CD14-positive monocyte (primary cell): ENCODE data around the gene SOCS4. TPM values are rescaled to one million over a fixed set of nuclear protein-coding genes. Genes with fewer than 3 reads are reported as not detected.

ENCODE experiments used
- DNase-seq, 3 donors: peaks; one replicate each; pipeline ENCODE4 v3.0.0-alpha.2; 2011 to 2022
- H2AFZ ChIP-seq: 2 replicates; pipeline ENCODE4 v1.6.0; 2012; ENCODE audit warnings: mild to moderate bottlenecking, low read depth, low read length, inconsistent platforms; ENCODE audit not compliant: insufficient read depth, poor library complexity, severe bottlenecking
- H3K27ac ChIP-seq, 2 donors: 1 replicate in 1 of 2; 2 replicates in 1 of 2; pipeline ENCODE4 v1.5.1; 2012 to 2013; ENCODE audit warnings: low read length in 2 of 2, control low read depth in 1 of 2, inconsistent platforms in 1 of 2, low read depth in 1 of 2, mild to moderate bottlenecking in 1 of 2
- H3K27me3 ChIP-seq, 2 donors: one replicate each; pipeline versions ENCODE4 v1.6.0 to v1.6.1; 2011 to 2013; ENCODE audit warnings: low read length in 2 of 2; ENCODE audit not compliant: control insufficient read depth in 2 of 2, insufficient read depth in 2 of 2
- H3K36me3 ChIP-seq, 2 donors: replicated peaks in 1 of 2; 1 replicate in 1 of 2; 2 replicates in 1 of 2; pipeline versions ENCODE4 v1.5.1 to v1.6.1; 2012 to 2013; ENCODE audit warnings: low read length in 2 of 2, control low read depth in 1 of 2, inconsistent platforms in 1 of 2, mild to moderate bottlenecking in 1 of 2; ENCODE audit not compliant: insufficient read depth in 2 of 2, control insufficient read depth in 1 of 2
- H3K4me1 ChIP-seq, 2 donors: 1 replicate in 1 of 2; 2 replicates in 1 of 2; pipeline versions ENCODE4 v1.5.1 to v1.6.1; 2012 to 2013; ENCODE audit warnings: low read length in 2 of 2, control low read depth in 1 of 2, inconsistent platforms in 1 of 2, mild to moderate bottlenecking in 1 of 2, moderate library complexity in 1 of 2; ENCODE audit not compliant: insufficient read depth in 2 of 2, control insufficient read depth in 1 of 2
- H3K4me2 ChIP-seq: replicated peaks from 2 replicates; pipeline ENCODE3; 2012; ENCODE audit warnings: low read length, moderate library complexity, mild to moderate bottlenecking; ENCODE audit not compliant: poor library complexity, severe bottlenecking; ENCODE audit errors: extremely low read depth
- H3K4me3 ChIP-seq, 3 experiments: fragments of 200-600 bp in 1 of 3; sonication (generic) in 1 of 3; replicated peaks in 1 of 3; 1 replicate in 2 of 3; 2 replicates in 1 of 3; pipeline ENCODE4 v1.5.1; 2011 to 2013; ENCODE audit warnings: low read length in 3 of 3, mild to moderate bottlenecking in 3 of 3, control low read depth in 2 of 3, low read depth in 2 of 3, inconsistent platforms in 1 of 3, moderate library complexity in 1 of 3
- H3K79me2 ChIP-seq: 2 replicates; pipeline ENCODE4 v1.6.0; 2012; ENCODE audit warnings: mild to moderate bottlenecking, control low read depth, inconsistent platforms, low read length, moderate library complexity; ENCODE audit not compliant: insufficient read depth
- H3K9ac ChIP-seq: 2 replicates; pipeline ENCODE4 v1.6.0; 2017; ENCODE audit warnings: low read length, mild to moderate bottlenecking; ENCODE audit not compliant: insufficient read depth, poor library complexity, severe bottlenecking
- H3K9me3 ChIP-seq, 2 donors: replicated peaks in 1 of 2; 1 replicate in 1 of 2; 2 replicates in 1 of 2; pipeline versions ENCODE4 v1.5.1 to v1.6.1; 2012 to 2013; ENCODE audit warnings: low read length in 2 of 2, control low read depth in 1 of 2; ENCODE audit not compliant: control insufficient read depth in 1 of 2, insufficient read depth in 1 of 2
- H4K20me1 ChIP-seq: 2 replicates; pipeline ENCODE4 v1.6.0; 2012; ENCODE audit warnings: mild to moderate bottlenecking, low read length, control low read depth, moderate library complexity; ENCODE audit not compliant: insufficient read depth
- H3K27ac Mint-ChIP-seq, 7 donors: one replicate each; pipeline ENCODE4 v1.8.0; 2020; ENCODE audit warnings: mild to moderate bottlenecking in 7 of 7, mixed read lengths in 7 of 7, moderate library complexity in 6 of 7, inconsistent platforms in 2 of 7
- H3K27me3 Mint-ChIP-seq, 3 donors: one replicate each; pipeline ENCODE4 v1.8.0; 2021 to 2022; ENCODE audit warnings: low read depth in 3 of 3, mild to moderate bottlenecking in 3 of 3, mixed read lengths in 3 of 3, moderate library complexity in 3 of 3, inconsistent platforms in 1 of 3
- H3K36me3 Mint-ChIP-seq, 2 donors: one replicate each; pipeline ENCODE4 v1.8.0; 2020; ENCODE audit warnings: mixed read lengths in 2 of 2, inconsistent platforms in 1 of 2, mild to moderate bottlenecking in 1 of 2
- H3K4me1 Mint-ChIP-seq: one replicate; pipeline ENCODE4 v1.8.0; 2020; ENCODE audit warnings: mild to moderate bottlenecking, mixed read lengths
- H3K4me3 Mint-ChIP-seq, 2 donors: one replicate each; pipeline ENCODE4 v1.8.0; 2020; ENCODE audit warnings: mild to moderate bottlenecking in 2 of 2, mixed read lengths in 2 of 2, moderate library complexity in 1 of 2
- H3K9me3 Mint-ChIP-seq, 7 donors: one replicate each; pipeline ENCODE4 v1.8.0; 2020 to 2022; ENCODE audit warnings: mixed read lengths in 7 of 7, mild to moderate bottlenecking in 6 of 7, moderate library complexity in 6 of 7, inconsistent platforms in 2 of 7
- CTCF ChIP-seq: fragments of 200-600 bp; IDR thresholded peaks from one replicate; pipeline ENCODE4 v1.8.0; 2022; ENCODE audit warnings: antibody characterized with exemption, mild to moderate bottlenecking
- WGBS: methylation state at CpG from one replicate; pipeline ENCODE4 v1.1.5; 2013; ENCODE audit warnings: missing lambda C conversion rate; ENCODE audit not compliant: insufficient coverage; 5-methylcytosine and 5-hydroxymethylcytosine counted together
- intact Hi-C, 2 donors: fragments of 100-400 bp; cut with micrococcal nuclease; formaldehyde crosslinking; loops; one replicate each; pipeline versions ENCODE4 v1.15.0 to v1.15.1; 2023
- polyA plus RNA-seq, 3 donors: library from polyadenylated mRNA; depleted of rRNA in 1 of 3; unstranded in 2 of 3; stranded (reverse) in 1 of 3; fragments of 300-500 nt in 2 of 3; fragments of >200 nt in 1 of 3; fragmentation: Illumina TruSeq in 2 of 3; gene quantifications; 1 replicate in 2 of 3; 2 replicates in 1 of 3; pipeline ENCODE4 v1.2.3, GENCODE V29; 2012 to 2021

The SOCS4 gene
- polyA plus RNA-seq, 3 donors, result 2.5 to 5.0 (median 3.0) TPM

- Mint-ChIP-seq H3K36me3 (peaks cover 48 to 78% of the 10 kb centered on the region in 2 donors), H3K27me3 (no peaks in the 10 kb centered on the region), H3K27ac (no peak overlapping the region), H3K9me3 (peaks cover 0 to 6% (median 0%) of the 10 kb centered on the region in 7 donors), H3K4me1 (no peaks in the 10 kb centered on the region), H3K4me3 (no peak overlapping the region)
- Histone ChIP-seq H3K27me3 (no peaks in the 10 kb centered on the region), H2AFZ (no peak overlapping the region), H3K4me3 (no peak overlapping the region), H4K20me1 (peaks cover 11% of the 10 kb centered on the region), H3K36me3 (peaks cover 27 to 77% of the 10 kb centered on the region in 2 donors), H3K9me3 (no peaks in the 10 kb centered on the region), H3K4me1 (no peaks in the 10 kb centered on the region), H3K9ac (no peak overlapping the region), H3K4me2 (no peak overlapping the region), H3K27ac (no peak overlapping the region), H3K79me2 (peaks cover 4% of the 10 kb centered on the region)
- intact Hi-C loops, result no loop called here
- no peak for TF ChIP-seq CTCF
- DNase-seq, result no peak
Measured at GRCh38 chr14:55038708-55039107, 11.7 kb downstream of the SOCS4 start.

GRCh38 chr14:55043528-55043927, 16.5 kb downstream of the SOCS4 start:
- WGBS, result no CpG with 5 or more reads among the region's 5 CpGs
- no peaks in the 10 kb centered on the region for H3K4me1 ChIP-seq
- Mint-ChIP-seq H3K27me3 (no peaks in the 10 kb centered on the region), H3K4me1 (no peaks in the 10 kb centered on the region), H3K36me3 (peaks cover 35 to 42% of the 10 kb centered on the region in 2 donors), H3K27ac (no peak overlapping the region), H3K4me3 (no peak overlapping the region), H3K9me3 (no peaks in the 10 kb centered on the region)
- no peaks in the 10 kb centered on the region for H3K9me3 ChIP-seq
- peaks cover 6% of the 10 kb centered on the region for H4K20me1 ChIP-seq
- no peak overlapping the region for H2AFZ ChIP-seq
- TF ChIP-seq CTCF, result no peak
- no peak for DNase-seq
- H3K27me3 ChIP-seq, result no peaks in the 10 kb centered on the region
- no peak overlapping the region for H3K9ac ChIP-seq
- H3K4me2 ChIP-seq, result no peak overlapping the region
- intact Hi-C loops, result no loop called here
- H3K4me3 ChIP-seq, result no peak overlapping the region
- H3K79me2 ChIP-seq, result no peaks in the 10 kb centered on the region
- no peak overlapping the region for H3K27ac ChIP-seq
- H3K36me3 ChIP-seq, result peaks cover 34 to 52% of the 10 kb centered on the region in 2 donors
